Retina (tissue), 1 donor: ENCODE data around the gene DEFB131A.
A peak's percentile ranks its signal among the peaks of the same experiment; 100 is the strongest.
"Not testable (repeated sequence)": the region's sequence is repeated elsewhere in the genome, so short reads cannot be mapped to it uniquely, and the experiment has no call there.

Experiments
- DNase-seq: peaks from one replicate; pipeline ENCODE4 v3.0.0-alpha.2; 2016

DEFB131A gene

DNA sequence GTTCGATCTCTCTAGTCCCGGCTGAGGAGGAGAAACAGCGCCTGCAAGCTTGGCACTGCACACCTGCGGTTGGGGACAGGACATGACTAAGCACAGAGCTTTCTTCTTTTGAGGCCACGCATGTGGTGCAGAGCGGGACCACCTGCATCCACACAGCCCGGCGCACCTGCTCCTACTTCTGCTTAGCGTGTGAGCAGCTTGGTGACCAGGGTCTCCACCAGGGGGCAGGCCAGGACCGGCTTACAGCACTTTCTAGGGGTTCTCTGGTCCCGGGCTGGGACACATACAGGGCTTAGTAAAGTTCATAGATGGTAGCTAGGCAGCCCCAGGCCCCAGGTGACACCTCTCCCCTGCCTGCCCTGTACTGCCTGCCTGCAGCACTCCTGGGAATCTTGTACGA, 51.2 kb downstream of the DEFB131A start:
- peak; percentile 67 for DNase-seq

DNA sequence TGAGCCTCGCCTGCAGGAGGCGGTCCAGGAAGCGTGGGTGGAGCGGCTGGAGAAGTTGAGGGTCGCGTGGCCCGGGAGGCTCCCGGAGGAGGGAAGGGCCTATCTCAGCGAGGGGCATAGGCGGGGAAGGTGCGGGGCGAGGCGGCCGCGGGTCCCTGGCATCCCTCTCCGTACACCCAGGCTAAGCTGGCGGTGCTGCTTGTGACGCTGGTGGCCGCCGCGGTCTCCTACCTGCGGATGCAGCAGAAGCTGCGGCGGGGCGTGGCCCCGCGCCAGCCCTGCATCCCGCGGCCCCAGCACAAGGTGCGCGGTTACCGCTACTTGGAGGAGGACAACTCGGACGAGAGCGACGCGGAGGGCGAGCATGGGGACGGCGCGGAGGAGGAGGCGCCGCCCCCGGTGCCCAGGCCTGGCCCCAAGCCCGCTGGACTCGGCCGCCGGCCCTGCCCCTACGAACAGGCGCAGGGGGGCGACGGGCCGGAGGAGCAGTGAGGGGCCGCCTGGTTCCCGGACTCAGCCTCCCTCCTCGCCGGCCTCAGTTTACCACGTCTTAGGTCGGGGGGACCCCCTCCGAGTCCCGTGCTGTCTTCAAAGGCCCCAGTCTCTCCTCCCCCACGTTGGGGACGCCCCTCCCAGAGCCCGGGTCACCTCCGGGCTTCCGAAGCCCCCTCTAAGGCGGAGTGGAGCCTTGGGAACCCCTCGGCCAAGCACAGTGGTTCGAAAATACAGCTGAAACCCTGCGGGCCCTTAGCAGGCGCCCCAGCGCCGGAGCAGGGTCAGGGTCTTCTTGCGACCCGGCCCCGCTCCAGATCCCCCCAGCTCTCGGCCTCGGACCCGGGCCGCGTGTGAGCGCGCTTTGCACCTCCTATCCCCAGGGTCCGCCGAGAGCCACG, 53.6 kb downstream of the DEFB131A start:
- peak; percentile 36 for DNase-seq

GRCh38 chr4:9498468-9499040, 54.3 kb downstream of the DEFB131A start:
- DNase-seq, result not testable (repeated sequence)

DNA sequence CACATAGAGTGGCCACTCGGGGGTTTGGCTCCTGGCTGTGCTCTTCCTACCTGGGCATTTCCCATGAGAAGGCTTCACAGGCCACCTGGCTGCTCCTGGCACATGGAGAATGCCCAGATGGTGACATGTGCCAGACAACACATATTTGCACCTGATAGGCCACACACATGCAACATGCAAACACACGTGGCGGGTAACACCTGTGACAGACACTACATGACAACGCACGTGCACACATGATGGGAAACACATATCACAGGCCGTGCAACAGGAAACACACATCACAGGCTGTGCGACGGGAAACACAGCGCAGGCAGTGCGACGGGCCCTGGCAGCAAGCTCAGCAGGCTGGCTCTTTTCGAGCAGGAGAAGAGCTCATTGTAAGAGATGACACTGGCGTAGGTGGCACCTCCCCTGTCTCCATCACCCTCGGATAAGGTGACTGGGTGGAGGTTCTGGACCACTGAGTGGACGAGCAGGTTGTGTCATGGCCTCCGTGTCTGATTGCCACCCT, 55.8 kb downstream of the DEFB131A start:
- not testable (repeated sequence) for DNase-seq
